Dedifferentiated amniotic fluid mesenchymal stem cell (primary cell): ENCODE data around the gene ROCK2.
A peak's percentile ranks its signal among the peaks of the same experiment; 100 is the strongest.
"Not testable (repeated sequence)": the region's sequence is repeated elsewhere in the genome, so short reads cannot be mapped to it uniquely, and the experiment has no call there.

Experiments
- DNase-seq: peaks from one replicate; pipeline ENCODE4 v3.0.0-alpha.2; 2016; ENCODE audit errors: extremely low spot score

Gene ROCK2

GRCh38 chr2:11179196-11179595, 165.2 kb downstream of the ROCK2 start:
- no peak for DNase-seq

- no peak for DNase-seq
Measured at GRCh38 chr2:11177871-11178690, 166.4 kb downstream of the ROCK2 start.

GRCh38 chr2:11175293-11175795, 169.1 kb downstream of the ROCK2 start:
- peak; percentile 31 for DNase-seq

GRCh38 chr2:11174222-11174621, 170.2 kb downstream of the ROCK2 start:
- no peak for DNase-seq

- no peak for DNase-seq
Measured at GRCh38 chr2:11169333-11169732, 175.1 kb downstream of the ROCK2 start.

- no peak for DNase-seq
Measured at GRCh38 chr2:11168488-11168887, 175.9 kb downstream of the ROCK2 start.

- DNase-seq: no peak
Measured at GRCh38 chr2:11166476-11166875, 178.0 kb downstream of the ROCK2 start.

GRCh38 chr2:11165046-11165445, 179.4 kb downstream of the ROCK2 start:
- not testable (repeated sequence) for DNase-seq

GRCh38 chr2:11163439-11164317, 180.8 kb downstream of the ROCK2 start:
- DNase-seq: no peak

- no peak for DNase-seq
Measured at GRCh38 chr2:11161747-11162146, 182.7 kb downstream of the ROCK2 start.

GRCh38 chr2:11160731-11161455, 183.5 kb downstream of the ROCK2 start:
- DNase-seq: no peak

- DNase-seq: no peak
Measured at GRCh38 chr2:11160256-11160655, 184.2 kb downstream of the ROCK2 start.

- DNase-seq: no peak
Measured at GRCh38 chr2:11159574-11160170, 184.8 kb downstream of the ROCK2 start.

- no peak for DNase-seq
Measured at GRCh38 chr2:11158916-11159573, 185.4 kb downstream of the ROCK2 start.

GRCh38 chr2:11157731-11158130, 186.7 kb downstream of the ROCK2 start:
- no peak for DNase-seq

- no peak for DNase-seq
Measured at GRCh38 chr2:11157296-11157695, 187.1 kb downstream of the ROCK2 start.

- no peak for DNase-seq
Measured at GRCh38 chr2:11156396-11157075, 187.9 kb downstream of the ROCK2 start.

- peak; percentile 52 for DNase-seq
Measured at GRCh38 chr2:11155381-11156035, 188.9 kb downstream of the ROCK2 start, which contains the start of gene SLC66A3. Gene SLC66A3, plus strand, starts transcription at chr2:11155467. Its CDS starts 80 bp downstream, at chr2:11155547.

GRCh38 chr2:11154923-11155380, 189.5 kb downstream of the ROCK2 start:
- peak; percentile 95 for DNase-seq
